NB4 (cell line): ENCODE data around the gene NACA2.

Experiments
- MAX ChIP-seq: IDR thresholded peaks from 2 replicates; pipeline ENCODE4 v1.6.1; 2011; ENCODE audit warnings: low read depth, low read length
- MYC ChIP-seq: IDR thresholded peaks from 2 replicates; pipeline ENCODE4 v1.6.1; 2011; ENCODE audit warnings: low read depth, low read length
- POLR2A ChIP-seq: IDR thresholded peaks from 2 replicates; pipeline ENCODE4 v1.6.1; 2011; ENCODE audit warnings: mild to moderate bottlenecking; ENCODE audit not compliant: insufficient read length; ENCODE audit errors: extremely low read depth
- TF ChIP-seq, protein P1 (sequence below): IDR thresholded peaks from one replicate; pipeline ENCODE4 v1.5.1; 2012; ENCODE audit warnings: low read depth, low read length

- TF ChIP-seq, protein P1, sequence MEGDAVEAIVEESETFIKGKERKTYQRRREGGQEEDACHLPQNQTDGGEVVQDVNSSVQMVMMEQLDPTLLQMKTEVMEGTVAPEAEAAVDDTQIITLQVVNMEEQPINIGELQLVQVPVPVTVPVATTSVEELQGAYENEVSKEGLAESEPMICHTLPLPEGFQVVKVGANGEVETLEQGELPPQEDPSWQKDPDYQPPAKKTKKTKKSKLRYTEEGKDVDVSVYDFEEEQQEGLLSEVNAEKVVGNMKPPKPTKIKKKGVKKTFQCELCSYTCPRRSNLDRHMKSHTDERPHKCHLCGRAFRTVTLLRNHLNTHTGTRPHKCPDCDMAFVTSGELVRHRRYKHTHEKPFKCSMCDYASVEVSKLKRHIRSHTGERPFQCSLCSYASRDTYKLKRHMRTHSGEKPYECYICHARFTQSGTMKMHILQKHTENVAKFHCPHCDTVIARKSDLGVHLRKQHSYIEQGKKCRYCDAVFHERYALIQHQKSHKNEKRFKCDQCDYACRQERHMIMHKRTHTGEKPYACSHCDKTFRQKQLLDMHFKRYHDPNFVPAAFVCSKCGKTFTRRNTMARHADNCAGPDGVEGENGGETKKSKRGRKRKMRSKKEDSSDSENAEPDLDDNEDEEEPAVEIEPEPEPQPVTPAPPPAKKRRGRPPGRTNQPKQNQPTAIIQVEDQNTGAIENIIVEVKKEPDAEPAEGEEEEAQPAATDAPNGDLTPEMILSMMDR = no peak
- TF ChIP-seq POLR2A = no peak
- no peak for TF ChIP-seq MAX
- TF ChIP-seq MYC = no peak
These were observed 33.9 kb upstream of the NACA2 start for GRCh38 chr17:61624951-61625350.
